ENCODE data around the gene LRSAM1.

LRSAM1 gene

DNA sequence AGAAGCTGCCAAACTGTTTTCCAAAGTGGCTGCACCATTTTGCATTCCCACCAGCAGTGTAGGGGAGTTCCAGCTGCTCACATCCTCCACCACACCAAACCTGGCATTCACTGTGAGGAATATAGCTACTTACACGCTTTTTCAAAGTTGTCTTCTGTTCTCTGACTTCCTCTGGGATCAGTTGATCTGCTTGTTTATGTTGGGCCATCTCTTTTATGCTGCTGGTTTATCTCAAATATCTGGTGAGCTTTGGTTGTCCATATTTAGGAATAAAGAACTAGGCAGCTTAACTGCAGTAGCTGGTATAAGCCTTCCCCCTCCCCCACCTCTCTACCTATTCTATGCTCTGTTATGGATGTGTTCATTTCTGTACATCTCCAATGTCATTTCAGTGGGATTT lies 35.7 kb upstream of the LRSAM1 start:
- TF ChIP-seq TAF1 (IDR thresholded peaks at IDR 0.05; ENCODE audit: borderline replicate concordance, insufficient read depth, low read length), result no peak
- TF ChIP-seq REST (IDR thresholded peaks at IDR 0.05; ENCODE audit: insufficient read depth in 1 of 2, low read depth in 2 of 2, low read length in 2 of 2), result no peak
- TF ChIP-seq POLR2AphosphoS5 (IDR thresholded peaks at IDR 0.05; ENCODE audit: low read depth, low read length), result no peak
- TF ChIP-seq SIN3A (IDR thresholded peaks at IDR 0.05; ENCODE audit: borderline replicate concordance, insufficient read depth, low read length), result no peak

GRCh38 chr9:127417131-127418036 lies 33.9 kb upstream of the LRSAM1 start:
- TF ChIP-seq SIN3A (IDR thresholded peaks at IDR 0.05; ENCODE audit: borderline replicate concordance, insufficient read depth, low read length) (no peak), FOXP2 (optimal IDR thresholded peaks at IDR 0.05; ENCODE audit: borderline replicate concordance, extremely low read depth, extremely low read length, insufficient read depth) (no peak), POLR2AphosphoS5 (IDR thresholded peaks at IDR 0.05; ENCODE audit: low read depth, low read length) (no peak), TAF1 (IDR thresholded peaks at IDR 0.05; ENCODE audit: borderline replicate concordance, insufficient read depth, low read length) (no peak), REST (IDR thresholded peaks at IDR 0.05; ENCODE audit: insufficient read depth in 1 of 2, low read depth in 2 of 2, low read length in 2 of 2) (no peak)

GRCh38 chr9:127418037-127418471 lies 33.3 kb upstream of the LRSAM1 start:
- TF ChIP-seq TAF1 (IDR thresholded peaks at IDR 0.05; ENCODE audit: borderline replicate concordance, insufficient read depth, low read length) (no peak), FOXP2 (optimal IDR thresholded peaks at IDR 0.05; ENCODE audit: borderline replicate concordance, extremely low read depth, extremely low read length, insufficient read depth) (no peak), REST (IDR thresholded peaks at IDR 0.05; ENCODE audit: insufficient read depth in 1 of 2, low read depth in 2 of 2, low read length in 2 of 2) (no peak), POLR2AphosphoS5 (IDR thresholded peaks at IDR 0.05; ENCODE audit: low read depth, low read length) (no peak), SIN3A (IDR thresholded peaks at IDR 0.05; ENCODE audit: borderline replicate concordance, insufficient read depth, low read length) (no peak)

GRCh38 chr9:127419348-127419747 lies 32.0 kb upstream of the LRSAM1 start:
- TF ChIP-seq POLR2AphosphoS5 (IDR thresholded peaks at IDR 0.05; ENCODE audit: low read depth, low read length) (no peak), TAF1 (IDR thresholded peaks at IDR 0.05; ENCODE audit: borderline replicate concordance, insufficient read depth, low read length) (no peak), FOXP2 (optimal IDR thresholded peaks at IDR 0.05; ENCODE audit: borderline replicate concordance, extremely low read depth, extremely low read length, insufficient read depth) (no peak), SIN3A (IDR thresholded peaks at IDR 0.05; ENCODE audit: borderline replicate concordance, insufficient read depth, low read length) (no peak), REST (IDR thresholded peaks at IDR 0.05; ENCODE audit: insufficient read depth in 1 of 2, low read depth in 2 of 2, low read length in 2 of 2) (no peak)
